OCI-LY7 (cell line): Measurements from ENCODE around the gene EWSR1.

ENCODE experiments used
- EZH2phosphoT487 ChIP-seq: fragments of 200-600 bp; sonication (generic); IDR thresholded peaks from 2 replicates; pipeline ENCODE4 v1.6.1; 2018; ENCODE audit warnings: low read depth, borderline replicate concordance, mild to moderate bottlenecking, mixed run types, antibody characterized with exemption, low read length, moderate library complexity, mixed read lengths
- TF ChIP-seq, protein P1 (sequence below): fragments of 200-600 bp; sonication (generic); conservative IDR thresholded peaks from 2 replicates; pipeline ENCODE4 v1.5.1; 2014; ENCODE audit warnings: mild to moderate bottlenecking, antibody characterized with exemption, low read length, moderate library complexity, mixed read lengths

DNA sequence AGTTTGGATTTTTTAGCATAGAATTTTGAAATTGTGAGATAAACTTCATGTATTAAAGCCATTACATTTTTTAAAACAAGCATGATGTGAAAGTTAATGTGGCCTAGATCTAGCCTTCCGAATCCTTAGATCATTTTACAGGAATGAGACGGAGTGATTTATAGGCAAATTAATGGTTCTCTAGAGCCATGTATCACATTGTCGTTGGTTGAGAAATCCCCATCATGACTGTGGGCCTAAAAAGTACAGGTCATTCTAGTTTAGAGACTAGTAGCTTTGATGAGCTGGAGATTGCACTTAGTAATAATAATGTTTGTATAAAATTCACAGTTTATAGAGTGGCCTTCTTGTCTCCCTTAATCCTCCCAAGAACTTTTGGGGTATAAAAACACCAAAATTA lies 7.1 kb downstream of the EWSR1 start:
- TF ChIP-seq, protein P1, sequence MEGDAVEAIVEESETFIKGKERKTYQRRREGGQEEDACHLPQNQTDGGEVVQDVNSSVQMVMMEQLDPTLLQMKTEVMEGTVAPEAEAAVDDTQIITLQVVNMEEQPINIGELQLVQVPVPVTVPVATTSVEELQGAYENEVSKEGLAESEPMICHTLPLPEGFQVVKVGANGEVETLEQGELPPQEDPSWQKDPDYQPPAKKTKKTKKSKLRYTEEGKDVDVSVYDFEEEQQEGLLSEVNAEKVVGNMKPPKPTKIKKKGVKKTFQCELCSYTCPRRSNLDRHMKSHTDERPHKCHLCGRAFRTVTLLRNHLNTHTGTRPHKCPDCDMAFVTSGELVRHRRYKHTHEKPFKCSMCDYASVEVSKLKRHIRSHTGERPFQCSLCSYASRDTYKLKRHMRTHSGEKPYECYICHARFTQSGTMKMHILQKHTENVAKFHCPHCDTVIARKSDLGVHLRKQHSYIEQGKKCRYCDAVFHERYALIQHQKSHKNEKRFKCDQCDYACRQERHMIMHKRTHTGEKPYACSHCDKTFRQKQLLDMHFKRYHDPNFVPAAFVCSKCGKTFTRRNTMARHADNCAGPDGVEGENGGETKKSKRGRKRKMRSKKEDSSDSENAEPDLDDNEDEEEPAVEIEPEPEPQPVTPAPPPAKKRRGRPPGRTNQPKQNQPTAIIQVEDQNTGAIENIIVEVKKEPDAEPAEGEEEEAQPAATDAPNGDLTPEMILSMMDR = no peak
- no peak for TF ChIP-seq EZH2phosphoT487
